Measurements from ENCODE around the gene NPPA. TPM values are rescaled to one million over a fixed set of nuclear protein-coding genes. Genes with fewer than 3 reads are reported as not detected.

Gene NPPA
- total and polyA plus RNA-seq, 9 of the 15 experiments (the other 6 are each of a cell fraction or from before 2014, with no cell fraction given), result not detected

- TF ChIP-seq E2F6 (IDR thresholded peaks at IDR 0.05; ENCODE audit: borderline replicate concordance in 1 of 2, extremely low read depth in 1 of 2, insufficient read depth in 1 of 2, insufficient read length in 1 of 2, low read depth in 1 of 2, low read length in 1 of 2, poor library complexity in 1 of 2, severe bottlenecking in 1 of 2), result peak in 1 of 2 experiments; percentile 78
- peak; percentile 26; the same call in 1 of the 2 replicates for TF ChIP-seq CREB3L1 (IDR thresholded peaks at IDR 0.05; ENCODE audit: borderline replicate concordance, low read depth)
- TF ChIP-seq ZNF76 (CRISPR knock-in tag; IDR thresholded peaks at IDR 0.05; ENCODE audit: borderline replicate concordance), result peak; percentile 91
- TF ChIP-seq MTF1 (CRISPR knock-in tag; IDR thresholded peaks at IDR 0.05; ENCODE audit: borderline replicate concordance), result 0 out of 2 replicates have a peak, but pooled peaks have one; percentile 5
- no peak for TF ChIP-seq ATF3 (IDR thresholded peaks at IDR 0.05)
- TF ChIP-seq ATF3 (CRISPR knock-in tag; conservative IDR thresholded peaks at IDR 0.05), result no peak
- TF ChIP-seq ZNF668 (CRISPR knock-in tag; IDR thresholded peaks at IDR 0.05), result peak; percentile 78; the same call in 1 of the 2 replicates
- no peak for TF ChIP-seq THRB (CRISPR knock-in tag; conservative IDR thresholded peaks at IDR 0.05)
- no peak for TF ChIP-seq SAP30 (IDR thresholded peaks at IDR 0.05; ENCODE audit: borderline replicate concordance, insufficient read depth, low read depth, low read length, poor library complexity, severe bottlenecking)
- TF ChIP-seq JUN (IDR thresholded peaks at IDR 0.05; ENCODE audit: borderline replicate concordance, low read depth, low read length), result no peak
- no peak for TF ChIP-seq JUN (CRISPR knock-in tag; IDR thresholded peaks at IDR 0.05; ENCODE audit: borderline replicate concordance)
- TF ChIP-seq NR2C1 (IDR thresholded peaks at IDR 0.05), result no peak
- TF ChIP-seq NR2C1 (tag; IDR thresholded peaks at IDR 0.05), result peak; percentile 71
- no peak for TF ChIP-seq IRF2 (CRISPR knock-in tag; IDR thresholded peaks at IDR 0.05)
- no peak for TF ChIP-seq CGGBP1 (CRISPR knock-in tag; IDR thresholded peaks at IDR 0.05)
- 0 out of 2 replicates have a peak, but pooled peaks have one; percentile 18 for TF ChIP-seq ZNF316 (IDR thresholded peaks at IDR 0.05)
- peak; percentile 46; the same call in 1 of the 2 replicates for TF ChIP-seq ZNF197 (CRISPR knock-in tag; IDR thresholded peaks at IDR 0.05; ENCODE audit: low read depth)
- TF ChIP-seq KLF6 (CRISPR knock-in tag; IDR thresholded peaks at IDR 0.05; ENCODE audit: borderline replicate concordance), result peak; percentile 65
- TF ChIP-seq TOE1 (IDR thresholded peaks at IDR 0.05; ENCODE audit: borderline replicate concordance), result no peak
- no peak for TF ChIP-seq TOE1 (CRISPR knock-in tag; IDR thresholded peaks at IDR 0.05; ENCODE audit: borderline replicate concordance, low read depth)
- TF ChIP-seq SMAD4 (CRISPR knock-in tag; conservative IDR thresholded peaks at IDR 0.05), result peak; percentile 96
- peak; percentile 81 for TF ChIP-seq ESRRA (IDR thresholded peaks at IDR 0.05; ENCODE audit: borderline replicate concordance, low read depth)
These were observed 33.5 kb upstream of the NPPA start (continued) for GRCh38 chr1:11880911-11881748.

All from K562 (cell line).